Activated naive CD8-positive, alpha-beta T cell treated with anti-CD3 and anti-CD28 coated beads for 36 hours (primary cell): ENCODE measurements around the gene CBX5. TPM values are rescaled to one million over a fixed set of nuclear protein-coding genes. Genes with fewer than 3 reads are reported as not detected.

Source experiments
- DNase-seq: peaks from one replicate; pipeline ENCODE4 v3.0.0; 2021
- H3K27ac Mint-ChIP-seq: one replicate; pipeline ENCODE4 v1.8.0; 2022; ENCODE audit warnings: mild to moderate bottlenecking, moderate library complexity, mixed read lengths
- H3K27me3 Mint-ChIP-seq: one replicate; pipeline ENCODE4 v1.8.0; 2022; ENCODE audit warnings: mild to moderate bottlenecking, mixed read lengths
- H3K36me3 Mint-ChIP-seq: one replicate; pipeline ENCODE4 v1.8.0; 2021; ENCODE audit warnings: mild to moderate bottlenecking, mixed read lengths
- H3K4me1 Mint-ChIP-seq: one replicate; pipeline ENCODE4 v1.8.0; 2021; ENCODE audit warnings: mixed read lengths
- H3K4me3 Mint-ChIP-seq: one replicate; pipeline ENCODE4 v1.8.0; 2022; ENCODE audit warnings: mild to moderate bottlenecking, moderate library complexity, mixed read lengths
- H3K9me3 Mint-ChIP-seq: one replicate; pipeline ENCODE4 v1.8.0; 2022; ENCODE audit warnings: mixed read lengths
- total RNA-seq, 2 experiments: library from RNA; stranded (reverse); gene quantifications; one replicate each; pipeline ENCODE4 v1.2.3, GENCODE V29; 2021

Gene CBX5
- total RNA-seq, 2 experiments from 2014 or later, result 101 to 105 TPM

DNA sequence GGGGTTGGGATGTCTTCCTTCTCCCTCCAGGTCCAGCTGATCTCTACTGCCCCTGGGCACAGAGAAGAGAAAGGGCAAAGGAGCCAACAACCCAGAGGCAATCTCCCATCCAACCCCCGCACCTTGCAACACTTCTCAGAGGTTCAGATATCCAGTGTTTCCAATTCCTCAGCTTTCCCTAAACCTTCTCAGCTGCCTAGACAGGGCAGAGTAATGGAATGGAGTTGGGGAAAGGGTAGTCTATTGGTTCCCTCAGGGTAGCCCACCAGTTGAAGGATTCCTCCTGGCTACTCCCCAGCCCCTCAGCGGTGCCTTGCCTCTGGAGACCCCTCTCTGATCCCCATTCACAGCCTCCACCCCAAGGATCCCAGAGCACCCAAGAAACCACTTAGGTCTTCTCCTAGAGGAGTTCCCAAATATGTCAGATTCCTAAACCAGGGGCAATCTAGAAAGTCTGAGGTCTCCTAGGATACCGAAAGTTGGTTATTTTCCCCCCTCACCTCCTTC is 20.4 kb upstream of the CBX5 start:
- no peak for DNase-seq
- no peak overlapping the region for H3K4me3 Mint-ChIP-seq
- no peaks in the 10 kb centered on the region for H3K9me3 Mint-ChIP-seq
- peaks cover 14% of the 10 kb centered on the region for H3K4me1 Mint-ChIP-seq
- H3K27me3 Mint-ChIP-seq, result peaks cover 72% of the 10 kb centered on the region
- no peaks in the 10 kb centered on the region for H3K36me3 Mint-ChIP-seq
- H3K27ac Mint-ChIP-seq, result no peak overlapping the region

DNA sequence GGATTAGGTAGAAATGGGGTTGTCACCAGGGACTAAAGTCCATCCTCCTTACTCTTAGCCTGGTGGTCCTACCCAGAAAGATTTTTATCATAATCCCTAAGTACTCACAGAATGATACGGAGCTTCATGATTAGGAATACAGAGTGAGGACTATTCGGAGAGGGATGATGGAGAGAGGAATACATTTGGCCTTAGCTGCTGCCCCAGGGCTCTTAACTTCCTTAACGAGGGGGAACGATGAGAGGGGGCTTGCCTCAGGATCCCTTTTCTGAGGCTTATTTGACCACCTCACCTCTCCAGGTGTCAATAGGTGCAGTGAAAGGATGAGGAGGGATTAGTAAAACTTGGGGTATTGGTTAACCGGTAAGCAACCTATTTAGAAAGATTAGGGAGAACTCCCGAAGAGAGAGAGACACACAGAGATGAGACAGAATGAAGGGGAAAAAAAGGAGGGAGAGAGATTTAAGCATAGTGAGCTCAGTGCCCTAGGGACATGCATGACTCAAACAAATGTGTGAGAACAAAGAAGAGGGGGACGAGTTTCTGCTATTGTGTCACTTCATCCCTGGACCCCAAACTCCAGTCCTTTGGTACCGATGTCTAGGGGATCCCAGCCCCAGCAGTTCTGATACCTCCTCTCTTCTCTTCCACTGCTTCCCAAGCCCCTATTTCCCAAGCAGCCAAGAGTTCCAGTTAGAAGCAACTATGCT is 19.7 kb upstream of the CBX5 start:
- no peaks in the 10 kb centered on the region for H3K9me3 Mint-ChIP-seq
- H3K27ac Mint-ChIP-seq, result no peak overlapping the region
- H3K36me3 Mint-ChIP-seq, result no peaks in the 10 kb centered on the region
- H3K4me1 Mint-ChIP-seq, result peaks cover 14% of the 10 kb centered on the region
- H3K4me3 Mint-ChIP-seq, result no peak overlapping the region
- no peak for DNase-seq
- peaks cover 67% of the 10 kb centered on the region for H3K27me3 Mint-ChIP-seq

DNA sequence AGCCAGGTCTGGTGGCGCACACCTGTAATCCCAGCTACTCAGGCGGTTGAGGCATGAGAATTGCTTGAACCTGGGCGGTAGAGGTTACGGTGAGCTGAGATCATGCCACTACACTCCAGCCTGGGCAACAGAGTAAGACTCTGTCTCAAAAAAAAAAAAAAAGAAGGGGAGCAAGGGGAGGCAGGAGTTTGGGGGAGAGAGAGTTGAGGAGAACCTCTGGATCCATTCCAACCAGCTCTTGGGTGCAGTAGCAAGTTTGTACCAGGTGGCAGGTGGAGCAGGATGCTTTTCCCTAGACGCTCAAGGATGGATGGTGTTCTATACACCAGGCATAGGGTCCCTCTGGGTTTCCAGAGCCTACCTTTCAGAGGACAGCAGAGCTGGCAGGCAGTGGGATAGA is 19.0 kb upstream of the CBX5 start:
- Mint-ChIP-seq H3K9me3 (no peaks in the 10 kb centered on the region), H3K27me3 (peaks cover 59% of the 10 kb centered on the region), H3K36me3 (no peaks in the 10 kb centered on the region), H3K4me3 (no peak overlapping the region), H3K4me1 (peaks cover 12% of the 10 kb centered on the region), H3K27ac (no peak overlapping the region)
- no peak for DNase-seq

DNA sequence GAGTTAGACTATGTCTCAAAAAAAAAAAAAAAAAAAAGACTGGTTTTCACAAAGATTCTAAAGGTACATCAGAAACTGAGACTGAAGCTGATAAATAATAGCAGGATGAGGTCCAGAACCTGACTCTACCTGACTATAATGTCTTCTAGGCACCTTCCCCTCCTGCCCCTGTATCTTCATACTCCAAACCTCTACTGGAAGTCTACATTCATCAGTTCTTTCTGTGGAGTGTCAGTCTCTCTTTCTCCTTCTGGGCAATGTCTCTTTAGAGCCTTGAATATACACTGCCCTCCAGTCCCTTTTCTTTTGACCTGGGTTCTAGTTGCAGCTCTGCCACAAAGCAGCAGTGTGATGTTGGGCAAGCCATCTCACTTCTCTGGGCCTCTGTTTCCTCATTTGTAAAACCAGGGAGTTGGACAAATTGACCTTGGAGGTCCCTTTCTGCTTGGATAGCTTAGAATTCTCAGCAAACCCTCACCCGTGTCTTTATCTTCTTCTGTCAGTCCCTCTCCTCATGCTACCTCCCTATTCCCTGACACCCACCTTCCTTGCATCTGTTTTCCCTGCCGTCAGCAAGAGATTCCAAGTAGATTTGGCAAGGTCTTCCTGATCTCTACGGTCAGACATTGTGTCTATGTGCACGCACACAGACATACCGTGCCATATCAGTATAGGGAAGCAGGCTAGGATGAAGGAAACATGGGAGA is 16.6 kb upstream of the CBX5 start:
- Mint-ChIP-seq H3K4me3 (no peak overlapping the region), H3K36me3 (no peaks in the 10 kb centered on the region), H3K27ac (no peak overlapping the region), H3K4me1 (peaks cover 12% of the 10 kb centered on the region), H3K9me3 (no peaks in the 10 kb centered on the region), H3K27me3 (peaks cover 39% of the 10 kb centered on the region)
- DNase-seq, result no peak

DNA sequence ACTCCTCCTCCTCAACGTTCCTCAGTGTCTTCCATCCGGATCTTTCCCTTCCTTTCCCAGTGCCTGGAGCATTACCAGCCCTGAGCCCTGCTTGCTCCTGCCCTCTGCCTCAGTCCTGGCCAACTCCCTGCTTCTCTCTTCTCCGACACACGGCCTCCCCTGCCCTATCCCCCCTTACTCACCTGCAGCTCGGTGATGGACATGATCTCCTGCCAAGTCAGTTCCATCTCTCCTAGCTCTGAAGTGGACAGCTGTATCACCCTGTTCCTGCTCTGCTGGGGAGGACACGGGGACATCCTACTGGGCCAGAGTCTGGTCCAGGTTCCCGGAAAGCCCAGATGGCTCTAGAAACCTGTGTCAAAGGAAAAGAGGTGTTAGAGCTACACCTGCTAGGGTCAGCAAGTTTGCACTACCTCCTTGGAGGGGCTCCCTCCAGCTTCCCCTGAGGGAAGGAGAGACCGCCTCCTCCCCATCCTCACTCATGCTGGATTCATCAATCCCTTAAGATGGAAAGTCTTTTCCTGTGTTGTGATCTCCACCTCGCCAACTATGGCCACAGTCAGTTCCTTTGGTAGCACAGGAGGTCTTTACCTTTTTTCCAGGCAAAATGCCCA is 15.1 kb upstream of the CBX5 start:
- no peak overlapping the region for H3K4me3 Mint-ChIP-seq
- H3K9me3 Mint-ChIP-seq, result no peaks in the 10 kb centered on the region
- no peaks in the 10 kb centered on the region for H3K36me3 Mint-ChIP-seq
- peaks cover 6% of the 10 kb centered on the region for H3K4me1 Mint-ChIP-seq
- no peak for DNase-seq
- H3K27ac Mint-ChIP-seq, result no peak overlapping the region
- peaks cover 24% of the 10 kb centered on the region for H3K27me3 Mint-ChIP-seq

DNA sequence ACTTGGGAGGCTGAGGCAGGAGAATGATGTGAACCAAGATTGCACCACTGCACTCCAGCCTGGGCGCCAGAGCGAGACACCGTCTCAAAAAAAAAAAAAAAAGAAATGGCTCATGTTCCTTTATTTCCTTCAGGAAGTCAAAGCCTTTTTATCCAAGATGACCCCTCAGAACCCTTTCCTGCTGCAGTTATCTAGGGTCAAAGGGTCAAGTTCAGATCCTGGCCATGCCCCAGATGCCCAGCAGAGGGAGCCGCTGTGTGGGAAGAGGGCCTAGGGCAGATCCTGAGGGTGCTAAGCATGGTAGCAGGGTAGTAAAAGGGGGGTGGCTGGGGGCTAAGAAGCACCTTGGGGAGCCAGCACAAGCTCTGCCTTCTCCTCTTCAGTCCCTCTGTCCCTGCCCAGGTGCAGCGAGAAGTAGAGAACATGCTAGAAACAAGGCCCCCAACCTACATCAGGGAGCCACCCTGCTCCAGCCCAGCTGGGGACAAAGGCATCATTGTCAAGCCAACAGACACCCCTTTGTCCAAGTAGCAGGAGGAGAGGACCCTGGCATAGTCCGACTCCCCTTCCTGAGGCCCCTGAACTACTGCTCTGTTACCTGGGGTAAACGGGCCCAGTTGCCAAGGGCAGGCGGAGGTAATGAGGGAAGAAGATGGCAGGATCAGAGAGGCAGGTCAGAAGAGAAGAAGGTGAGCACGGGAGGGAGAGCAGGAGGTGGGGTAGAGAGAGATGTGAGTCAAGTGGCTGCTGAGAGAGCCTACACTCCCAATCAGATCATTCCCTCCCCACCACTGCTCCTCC is 14.4 kb upstream of the CBX5 start:
- DNase-seq, result peak; percentile 52
- H3K27me3 Mint-ChIP-seq, result peaks cover 17% of the 10 kb centered on the region
- H3K36me3 Mint-ChIP-seq, result no peaks in the 10 kb centered on the region
- no peak overlapping the region for H3K27ac Mint-ChIP-seq
- no peaks in the 10 kb centered on the region for H3K9me3 Mint-ChIP-seq
- H3K4me1 Mint-ChIP-seq, result no peaks in the 10 kb centered on the region
- no peak overlapping the region for H3K4me3 Mint-ChIP-seq

DNA sequence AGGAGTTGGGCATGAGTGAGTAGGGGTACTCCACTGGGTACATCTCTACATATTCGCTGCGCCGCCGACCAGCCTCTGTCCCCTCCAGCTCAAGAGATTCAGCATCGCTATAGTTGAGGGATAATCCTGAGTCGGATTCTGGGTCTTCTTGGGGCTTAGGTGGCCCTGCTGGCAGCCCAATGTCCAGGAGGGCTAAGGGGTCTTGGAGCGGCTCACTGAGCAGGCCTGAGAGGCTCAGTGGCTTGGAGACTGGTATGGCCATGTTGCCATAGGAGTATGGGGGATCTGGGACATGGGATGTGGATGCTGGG is 13.0 kb upstream of the CBX5 start:
- no peaks in the 10 kb centered on the region for H3K9me3 Mint-ChIP-seq
- DNase-seq, result no peak
- no peaks in the 10 kb centered on the region for H3K36me3 Mint-ChIP-seq
- no peak overlapping the region for H3K4me3 Mint-ChIP-seq
- peaks cover 3% of the 10 kb centered on the region for H3K27me3 Mint-ChIP-seq
- H3K4me1 Mint-ChIP-seq, result peaks cover 2% of the 10 kb centered on the region
- no peak overlapping the region for H3K27ac Mint-ChIP-seq

DNA sequence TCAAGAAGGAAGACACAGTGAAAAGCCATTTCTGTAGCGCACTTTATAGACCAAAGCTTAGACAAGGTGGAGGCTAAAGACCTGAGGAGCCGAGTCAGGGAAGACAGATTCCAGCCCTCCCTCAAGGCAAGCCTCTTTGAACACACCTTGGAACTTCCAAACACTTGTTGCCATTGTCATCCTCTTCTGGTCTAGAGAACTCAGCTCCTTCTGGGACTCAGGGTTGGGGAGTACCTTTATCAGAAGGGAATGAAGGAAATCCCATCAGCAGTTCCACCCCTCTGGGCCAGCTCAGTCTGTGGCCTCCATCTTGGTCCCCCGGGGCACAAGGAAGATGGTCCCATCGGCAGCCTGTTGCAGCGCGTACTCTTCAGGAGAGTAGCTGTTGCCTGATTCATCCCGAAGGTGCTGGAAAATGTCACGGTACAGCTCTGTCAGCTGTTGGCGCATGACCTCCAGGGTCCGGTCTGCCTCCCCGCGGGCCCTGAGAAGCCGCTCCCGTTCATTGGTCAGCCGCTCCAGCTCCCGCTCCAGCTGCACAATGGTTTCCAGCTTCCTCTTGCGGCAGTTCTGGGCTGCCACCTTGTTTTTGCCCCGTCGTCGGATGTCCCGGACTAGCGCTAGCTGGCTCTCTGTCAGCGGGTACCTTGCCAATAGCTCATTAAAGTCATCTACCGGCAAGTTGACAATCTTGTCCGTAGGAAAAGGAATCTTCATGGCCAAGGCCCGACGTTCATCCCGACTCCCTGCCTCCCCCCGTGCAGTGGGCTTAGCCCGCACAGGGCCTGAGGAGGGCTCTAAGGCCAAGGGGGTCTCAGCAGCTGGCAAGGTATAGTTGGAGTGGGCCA is 12.4 kb upstream of the CBX5 start:
- no peaks in the 10 kb centered on the region for H3K9me3 Mint-ChIP-seq
- no peak overlapping the region for H3K27ac Mint-ChIP-seq
- H3K27me3 Mint-ChIP-seq, result no peaks in the 10 kb centered on the region
- peaks cover 2% of the 10 kb centered on the region for H3K4me1 Mint-ChIP-seq
- peaks cover 5% of the 10 kb centered on the region for H3K36me3 Mint-ChIP-seq
- no peak for DNase-seq
- no peak overlapping the region for H3K4me3 Mint-ChIP-seq

DNA sequence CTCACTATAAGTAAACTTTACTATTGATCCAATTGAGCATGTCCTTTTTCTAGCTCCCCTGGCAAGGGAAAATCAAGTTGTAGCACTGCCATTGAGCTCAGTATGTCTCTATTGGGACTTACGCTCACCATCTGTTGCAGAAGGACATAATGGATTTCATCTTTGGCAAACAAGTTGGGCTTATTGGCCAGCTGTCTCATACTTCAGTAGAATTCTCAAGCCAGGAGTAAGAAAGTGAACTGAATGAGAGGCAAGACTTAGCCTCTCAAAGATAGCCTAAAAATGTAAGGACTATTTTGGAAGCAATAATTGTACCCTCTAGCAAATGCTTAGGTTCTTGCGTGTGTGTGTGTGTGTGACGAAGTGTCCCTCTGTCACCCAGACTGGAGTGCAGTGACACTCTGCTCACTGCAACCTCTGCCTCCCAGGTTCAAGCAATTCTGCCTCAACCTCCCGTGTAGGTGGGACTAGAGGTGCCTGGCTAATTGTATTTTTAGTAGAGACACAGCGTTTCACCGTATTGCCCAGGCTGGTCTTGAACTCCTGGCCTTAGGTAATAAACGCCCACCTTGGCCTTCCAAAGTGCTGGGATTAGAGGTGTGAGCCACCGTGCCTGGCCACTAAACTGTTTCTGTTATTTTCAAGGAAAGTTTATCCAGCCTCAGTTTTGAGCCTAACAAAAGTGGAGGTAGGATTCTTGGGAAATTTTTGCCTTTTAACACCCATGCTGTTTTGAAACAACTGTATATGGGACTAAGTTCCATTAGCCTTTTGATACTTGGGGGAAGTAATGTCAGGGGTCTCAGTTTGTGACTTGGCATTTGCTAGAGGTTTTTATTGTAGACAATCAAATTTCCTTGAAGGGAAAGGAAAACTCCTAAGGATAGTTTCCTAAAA is 7.6 kb upstream of the CBX5 start:
- peaks cover 15% of the 10 kb centered on the region for H3K36me3 Mint-ChIP-seq
- DNase-seq, result no peak
- peak overlapping the region; percentile 87 for H3K27ac Mint-ChIP-seq
- H3K4me3 Mint-ChIP-seq, result peak overlapping the region; percentile 27
- H3K9me3 Mint-ChIP-seq, result no peaks in the 10 kb centered on the region
- peaks cover 44% of the 10 kb centered on the region for H3K4me1 Mint-ChIP-seq
- H3K27me3 Mint-ChIP-seq, result peaks cover 6% of the 10 kb centered on the region

DNA sequence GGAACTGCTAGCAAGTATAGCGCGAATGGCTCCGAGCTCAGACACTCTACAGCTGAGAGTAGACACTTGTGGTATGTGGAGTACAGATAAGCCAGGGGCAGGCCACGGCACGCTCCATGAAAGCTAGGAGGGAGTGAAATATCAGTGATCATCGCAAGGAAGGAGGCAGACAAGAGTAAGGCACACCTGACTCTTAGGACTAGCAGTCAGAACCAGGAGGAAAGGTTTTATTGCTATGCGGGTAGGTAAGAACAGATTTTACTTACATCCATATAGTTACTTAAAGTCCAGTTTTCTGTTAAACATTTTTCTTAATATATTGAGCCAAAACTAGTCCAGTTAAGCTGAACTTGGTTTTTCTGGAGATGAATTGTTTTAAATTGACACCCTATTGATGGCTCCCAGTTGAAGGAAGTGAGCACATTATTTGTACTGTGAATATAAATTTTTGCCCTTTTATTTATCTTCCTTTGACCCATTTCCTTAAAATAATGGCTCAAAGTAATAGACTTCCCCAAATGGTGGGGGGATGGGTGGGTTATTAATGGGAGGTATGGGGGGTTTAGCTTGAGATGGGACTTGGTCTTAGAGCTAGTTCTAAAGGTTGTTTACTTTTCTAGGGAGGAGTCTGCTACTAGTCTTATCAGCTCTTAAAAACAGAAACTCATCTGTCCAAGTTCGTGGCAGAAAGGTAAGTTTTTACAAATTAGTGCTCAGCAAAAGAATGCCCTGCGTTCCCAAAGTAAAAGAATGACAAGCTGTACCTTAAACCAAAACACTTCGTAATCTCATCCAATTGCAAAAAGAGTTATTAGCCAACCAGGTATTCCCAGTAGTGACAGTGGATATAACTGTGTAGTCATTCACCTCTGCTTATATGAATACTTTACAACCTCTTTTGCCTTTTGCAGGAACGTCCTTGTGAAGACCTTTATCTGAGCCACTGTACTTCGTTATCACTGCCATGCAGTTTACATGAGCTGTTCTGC is 6.4 kb upstream of the CBX5 start:
- DNase-seq, result no peak
- H3K9me3 Mint-ChIP-seq, result no peaks in the 10 kb centered on the region
- H3K4me1 Mint-ChIP-seq, result peaks cover 50% of the 10 kb centered on the region
- H3K27ac Mint-ChIP-seq, result peak overlapping the region; percentile 87
- peaks cover 14% of the 10 kb centered on the region for H3K27me3 Mint-ChIP-seq
- peaks cover 15% of the 10 kb centered on the region for H3K36me3 Mint-ChIP-seq
- peak overlapping the region; percentile 42 for H3K4me3 Mint-ChIP-seq

DNA sequence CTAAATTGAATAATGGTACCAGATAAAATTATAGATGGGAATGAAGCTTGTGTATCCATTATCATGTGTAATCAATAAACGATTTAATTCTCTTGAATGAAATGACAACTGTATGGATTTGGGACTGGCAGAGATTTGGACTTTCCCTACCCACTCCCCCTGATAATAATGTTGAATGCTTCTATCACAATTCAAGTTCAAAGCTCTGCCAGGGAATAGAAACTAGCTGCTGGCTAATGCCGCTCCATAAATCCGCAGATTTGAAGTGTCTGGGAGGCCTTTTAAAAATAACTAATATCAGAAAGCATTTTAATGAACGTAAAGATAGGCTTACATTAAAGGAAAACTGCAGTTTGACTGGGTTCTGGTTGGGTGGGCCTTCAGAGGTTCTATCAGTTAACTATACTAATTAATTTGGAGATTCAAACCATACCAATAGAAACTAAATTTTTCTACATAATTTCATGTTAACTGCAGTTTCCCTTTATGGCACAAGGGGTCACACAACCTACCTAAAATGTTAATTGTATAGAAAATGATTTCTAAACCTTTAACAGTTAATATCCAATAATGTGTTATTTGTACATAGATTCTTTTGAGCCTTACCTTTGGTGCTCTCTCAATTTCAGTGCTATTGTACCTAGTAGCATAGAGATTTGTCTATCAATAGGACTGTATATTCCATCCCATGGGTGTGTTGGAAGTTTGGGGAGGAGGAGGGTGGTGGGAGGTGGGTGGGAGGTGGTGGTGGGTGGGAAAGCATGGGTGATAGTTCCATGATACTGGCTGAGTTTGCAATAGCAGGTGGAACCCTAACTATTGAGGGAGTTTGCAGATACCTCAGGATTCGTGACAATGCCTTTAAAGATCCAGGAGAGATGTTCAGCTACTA is 5.5 kb upstream of the CBX5 start:
- H3K27ac Mint-ChIP-seq, result peak overlapping the region; percentile 87
- no peak for DNase-seq
- peaks cover 15% of the 10 kb centered on the region for H3K27me3 Mint-ChIP-seq
- no peak overlapping the region for H3K4me3 Mint-ChIP-seq
- no peaks in the 10 kb centered on the region for H3K9me3 Mint-ChIP-seq
- H3K36me3 Mint-ChIP-seq, result peaks cover 15% of the 10 kb centered on the region
- H3K4me1 Mint-ChIP-seq, result peaks cover 52% of the 10 kb centered on the region
